HG03457 (cell line): Measurements from ENCODE around the gene GNAI2.
"Not testable (repeated sequence)": the region's sequence is repeated elsewhere in the genome, so short reads cannot be mapped to it uniquely, and the experiment has no call there.

Source experiments
- ATAC-seq: cut with Tn5 transposase; IDR thresholded peaks from one replicate; pipeline ENCODE4 v1.9.1; 2021; ENCODE audit warnings: moderate number of reproducible peaks; ENCODE audit not compliant: unreplicated experiment

GNAI2 gene

GRCh38 chr3:50262778-50263177 lies 26.8 kb downstream of the GNAI2 start:
- ATAC-seq = no peak

GRCh38 chr3:50263478-50264382 lies 27.7 kb downstream of the GNAI2 start:
- ATAC-seq = no peak

- ATAC-seq = no peak
Observed at GRCh38 chr3:50264383-50264963, 28.5 kb downstream of the GNAI2 start.

GRCh38 chr3:50264964-50265485 lies 29.0 kb downstream of the GNAI2 start:
- no peak for ATAC-seq

- no peak for ATAC-seq
Observed at GRCh38 chr3:50265571-50265970, 29.6 kb downstream of the GNAI2 start.

GRCh38 chr3:50266017-50266416 lies 30.0 kb downstream of the GNAI2 start:
- no peak for ATAC-seq

- no peak for ATAC-seq
Observed at GRCh38 chr3:50266836-50267235, 30.8 kb downstream of the GNAI2 start.

- no peak for ATAC-seq
Observed at GRCh38 chr3:50267280-50267913, 31.4 kb downstream of the GNAI2 start.

- no peak for ATAC-seq
Observed at GRCh38 chr3:50268276-50268675, 32.3 kb downstream of the GNAI2 start.

GRCh38 chr3:50268703-50269451 lies 32.9 kb downstream of the GNAI2 start, which contains the start of gene SEMA3B:
Gene SEMA3B, plus strand, starts transcription at chr3:50269147. Its CDS starts 94 bp downstream, at chr3:50269241.
- ATAC-seq = no peak

- no peak for ATAC-seq
Observed at GRCh38 chr3:50269460-50269859, 33.5 kb downstream of the GNAI2 start.

GRCh38 chr3:50269977-50270413 lies 34.0 kb downstream of the GNAI2 start:
- no peak for ATAC-seq

- ATAC-seq = no peak
Observed at GRCh38 chr3:50270422-50271224, 34.6 kb downstream of the GNAI2 start.

- no peak for ATAC-seq
Observed at GRCh38 chr3:50271314-50271936, 35.4 kb downstream of the GNAI2 start.

- ATAC-seq = not testable (repeated sequence)
Observed at GRCh38 chr3:50272538-50272910, 36.5 kb downstream of the GNAI2 start.

- peak; percentile 60 for ATAC-seq
Observed at GRCh38 chr3:50272911-50273688, 37.1 kb downstream of the GNAI2 start.

- ATAC-seq = no peak
Observed at GRCh38 chr3:50273689-50274065, 37.7 kb downstream of the GNAI2 start.

- ATAC-seq = no peak
Observed at GRCh38 chr3:50274371-50275104, 38.5 kb downstream of the GNAI2 start.
